ENCODE data around the gene UBN2.

UBN2 gene

GRCh38 chr7:139252451-139252850, 21.4 kb downstream of the UBN2 start:
- no peak overlapping the region for H3K4me3 ChIP-seq (ENCODE audit: low read depth, low read length)
- TF ChIP-seq CTCF (IDR thresholded peaks at IDR 0.05; ENCODE audit: low read depth, low read length, missing control alignments) = no peak
- no peak for DNase-seq (ENCODE audit: low read depth)

- no peak for TF ChIP-seq CTCF (IDR thresholded peaks at IDR 0.05; ENCODE audit: low read depth, low read length, missing control alignments)
These were observed 23.2 kb downstream of the UBN2 start for GRCh38 chr7:139254281-139254680.

GRCh38 chr7:139254728-139255127, 23.7 kb downstream of the UBN2 start:
- H3K4me3 ChIP-seq (ENCODE audit: low read depth, low read length) = no peak overlapping the region
- no peak for TF ChIP-seq CTCF (IDR thresholded peaks at IDR 0.05; ENCODE audit: low read depth, low read length, missing control alignments)
- no peak for DNase-seq (ENCODE audit: low read depth)

More at GRCh38 chr7:139254281-139254680, 23.2 kb downstream of the UBN2 start:
- DNase-seq (ENCODE audit: low read depth) = no peak
- no peak overlapping the region for H3K4me3 ChIP-seq (ENCODE audit: low read depth, low read length)

DNA sequence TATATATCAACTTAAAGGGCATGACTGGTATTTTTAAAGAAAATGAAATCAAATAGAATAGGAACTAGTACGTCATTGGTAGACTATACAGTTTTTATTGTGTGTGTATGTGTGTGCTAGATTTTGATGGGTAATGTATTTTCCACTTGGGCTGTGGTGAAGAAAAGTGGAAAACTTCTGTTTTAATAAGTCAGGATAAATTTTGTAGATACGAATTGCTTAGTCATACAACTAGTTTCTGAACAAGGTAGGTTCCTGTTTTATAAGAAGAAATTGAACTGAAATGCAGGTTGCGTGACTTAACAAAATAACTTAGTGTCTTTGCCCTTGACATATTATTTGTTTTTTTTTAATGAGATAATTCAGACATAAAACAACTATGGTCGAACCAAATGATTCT, 24.3 kb downstream of the UBN2 start:
- no peak overlapping the region for H3K4me3 ChIP-seq (ENCODE audit: low read depth, low read length)
- TF ChIP-seq CTCF (IDR thresholded peaks at IDR 0.05; ENCODE audit: low read depth, low read length, missing control alignments) = no peak
- no peak for DNase-seq (ENCODE audit: low read depth)

GRCh38 chr7:139259142-139259541, 28.1 kb downstream of the UBN2 start:
- no peak for DNase-seq (ENCODE audit: low read depth)
- no peak overlapping the region for H3K4me3 ChIP-seq (ENCODE audit: low read depth, low read length)
- TF ChIP-seq CTCF (IDR thresholded peaks at IDR 0.05; ENCODE audit: low read depth, low read length, missing control alignments) = no peak

DNA sequence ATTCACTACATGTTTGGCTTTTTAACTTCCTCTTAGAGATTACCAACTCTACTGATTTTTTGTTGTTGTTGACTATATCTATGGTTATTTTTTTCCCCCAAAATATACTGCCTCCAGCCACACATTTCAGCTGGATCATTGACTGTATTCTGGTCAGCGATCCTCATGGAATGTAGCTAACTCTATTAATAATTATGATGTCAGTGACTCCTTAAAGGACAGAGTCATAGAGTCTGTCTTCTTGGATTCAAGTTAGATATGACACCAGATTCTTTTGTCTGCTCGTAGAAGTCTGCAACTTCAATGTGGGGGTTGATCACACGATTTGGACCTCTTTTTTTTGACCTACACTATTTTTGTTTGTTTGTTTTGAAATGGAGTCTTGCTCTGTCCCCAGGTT, 33.2 kb downstream of the UBN2 start:
- TF ChIP-seq CTCF (IDR thresholded peaks at IDR 0.05; ENCODE audit: low read depth, low read length, missing control alignments) = no peak
- no peak overlapping the region for H3K4me3 ChIP-seq (ENCODE audit: low read depth, low read length)
- DNase-seq (ENCODE audit: low read depth) = no peak

- no peak for TF ChIP-seq CTCF (IDR thresholded peaks at IDR 0.05; ENCODE audit: low read depth, low read length, missing control alignments)
- DNase-seq (ENCODE audit: low read depth) = no peak
These were observed 34.6 kb downstream of the UBN2 start for GRCh38 chr7:139265673-139266072.

More at GRCh38 chr7:139265673-139266072, 34.6 kb downstream of the UBN2 start:
- H3K4me3 ChIP-seq (ENCODE audit: low read depth, low read length) = no peak overlapping the region

All from GM12864 (cell line).